Loucy (cell line): ENCODE results near the gene PCCB.

ENCODE experiments used
- H2AFZ ChIP-seq: fragments of 200-600 bp; sonication (generic); 2 replicates; pipeline ENCODE4 v1.6.0; 2016; ENCODE audit warnings: antibody characterized with exemption, mild to moderate bottlenecking, low read length, moderate library complexity
- H3F3A ChIP-seq: fragments of 200-600 bp; 2 replicates; pipeline ENCODE4 v1.6.0; 2016; ENCODE audit warnings: antibody characterized with exemption, low read depth, mild to moderate bottlenecking
- H3K27me3 ChIP-seq: fragments of 200-600 bp; sonication (generic); 2 replicates; pipeline ENCODE4 v1.6.1; 2014; ENCODE audit warnings: low read length, mild to moderate bottlenecking; ENCODE audit not compliant: insufficient read depth, poor library complexity, severe bottlenecking
- H3K36me3 ChIP-seq: fragments of 200-600 bp; sonication (generic); 2 replicates; pipeline ENCODE4 v1.6.1; 2016; ENCODE audit warnings: low read length; ENCODE audit not compliant: insufficient read depth
- H3K4me1 ChIP-seq: fragments of 200-600 bp; sonication (generic); 2 replicates; pipeline ENCODE4 v1.5.1; 2014; ENCODE audit warnings: low read length, mild to moderate bottlenecking; ENCODE audit not compliant: insufficient read depth, poor library complexity, severe bottlenecking
- H3K4me2 ChIP-seq: fragments of 200-600 bp; sonication (generic); 2 replicates; pipeline ENCODE4 v1.6.0; 2014; ENCODE audit warnings: antibody characterized with exemption, low read length, low read depth, mild to moderate bottlenecking; ENCODE audit not compliant: poor library complexity, severe bottlenecking
- H3K4me3 ChIP-seq: fragments of 200-600 bp; sonication (generic); 2 replicates; pipeline ENCODE4 v1.5.1; 2014; ENCODE audit warnings: low read length, mild to moderate bottlenecking, mixed read lengths; ENCODE audit not compliant: poor library complexity, severe bottlenecking
- H3K79me2 ChIP-seq: fragments of 200-600 bp; sonication (generic); 2 replicates; pipeline ENCODE4 v1.6.1; 2014; ENCODE audit warnings: low read length; ENCODE audit not compliant: insufficient read depth
- H3K9ac ChIP-seq: fragments of 200-600 bp; sonication (generic); 2 replicates; pipeline ENCODE4 v1.6.0; 2014; ENCODE audit warnings: mild to moderate bottlenecking, low read depth, low read length, moderate library complexity; ENCODE audit not compliant: poor library complexity, severe bottlenecking
- H3K9me2 ChIP-seq: fragments of 200-600 bp; sonication (generic); replicated peaks from 2 replicates; pipeline ENCODE4 v1.6.1; 2016; ENCODE audit warnings: low read depth, low read length, mixed read lengths
- H3K9me3 ChIP-seq: fragments of 200-600 bp; sonication (generic); 2 replicates; pipeline ENCODE4 v1.6.1; 2014; ENCODE audit warnings: mild to moderate bottlenecking, antibody characterized with exemption, low read length, low read depth; ENCODE audit not compliant: insufficient read depth
- H4K20me1 ChIP-seq: fragments of 200-600 bp; sonication (generic); 2 replicates; pipeline ENCODE4 v1.6.0; 2014; ENCODE audit warnings: antibody characterized with exemption, low read length, mild to moderate bottlenecking; ENCODE audit not compliant: insufficient read depth, poor library complexity, severe bottlenecking
- CTCF ChIP-seq: fragments of 200-600 bp; sonication (generic); conservative IDR thresholded peaks from 2 replicates; pipeline ENCODE4 v1.5.1; 2014; ENCODE audit warnings: mild to moderate bottlenecking, antibody characterized with exemption, low read length
- EZH2phosphoT487 ChIP-seq: fragments of 200-600 bp; IDR thresholded peaks from 2 replicates; pipeline ENCODE4 v1.6.1; 2018; ENCODE audit warnings: antibody characterized with exemption, mild to moderate bottlenecking, moderate library complexity, borderline replicate concordance

Gene PCCB

GRCh38 chr3:136283627-136284026 lies 33.5 kb downstream of the PCCB start:
- TF ChIP-seq EZH2phosphoT487 (no peak), CTCF (no peak)
- H3K4me3 ChIP-seq = no peak overlapping the region
- no peaks in the 10 kb centered on the region for H4K20me1 ChIP-seq
- peaks cover 68% of the 10 kb centered on the region for H3K36me3 ChIP-seq
- H2AFZ ChIP-seq = no peak overlapping the region
- H3K79me2 ChIP-seq = peaks cover 8% of the 10 kb centered on the region; the same call in 1 of the 2 replicates
- H3K9me2 ChIP-seq = no peaks in the 10 kb centered on the region
- H3K27me3 ChIP-seq = no peaks in the 10 kb centered on the region
- H3F3A ChIP-seq = no peaks in the 10 kb centered on the region
- H3K4me1 ChIP-seq = peaks cover 7% of the 10 kb centered on the region
- no peak overlapping the region for H3K9ac ChIP-seq
- no peak overlapping the region for H3K4me2 ChIP-seq
- H3K9me3 ChIP-seq = peaks cover 25% of the 10 kb centered on the region

- Histone ChIP-seq H4K20me1 (no peaks in the 10 kb centered on the region), H3K9me2 (no peaks in the 10 kb centered on the region), H3K9ac (no peak overlapping the region), H3K36me3 (peaks cover 39% of the 10 kb centered on the region; the same call in 1 of the 2 replicates), H3K4me1 (no peaks in the 10 kb centered on the region), H3K4me2 (no peak overlapping the region), H3K4me3 (no peak overlapping the region), H2AFZ (no peak overlapping the region), H3K9me3 (no peaks in the 10 kb centered on the region), H3K27me3 (no peaks in the 10 kb centered on the region), H3K79me2 (no peaks in the 10 kb centered on the region), H3F3A (no peaks in the 10 kb centered on the region)
- TF ChIP-seq CTCF (no peak), EZH2phosphoT487 (no peak)
Measured at GRCh38 chr3:136291302-136291701, 41.2 kb downstream of the PCCB start.

GRCh38 chr3:136292500-136292899 lies 42.4 kb downstream of the PCCB start:
- no peaks in the 10 kb centered on the region for H3K79me2 ChIP-seq
- H3K36me3 ChIP-seq = peaks cover 43% of the 10 kb centered on the region; the same call in 1 of the 2 replicates
- no peak overlapping the region for H2AFZ ChIP-seq
- no peak overlapping the region for H3K4me2 ChIP-seq
- H3K9ac ChIP-seq = no peak overlapping the region
- no peaks in the 10 kb centered on the region for H3F3A ChIP-seq
- no peaks in the 10 kb centered on the region for H3K27me3 ChIP-seq
- H3K4me3 ChIP-seq = no peak overlapping the region
- no peaks in the 10 kb centered on the region for H3K9me2 ChIP-seq
- H3K9me3 ChIP-seq = no peaks in the 10 kb centered on the region
- no peaks in the 10 kb centered on the region for H4K20me1 ChIP-seq
- TF ChIP-seq CTCF = no peak
- TF ChIP-seq EZH2phosphoT487 = no peak
- no peaks in the 10 kb centered on the region for H3K4me1 ChIP-seq
